Mucosa of descending colon (tissue), 3 donors: ENCODE measurements around the gene ABCB1. TPM values are rescaled to one million over a fixed set of nuclear protein-coding genes. Genes with fewer than 3 reads are reported as not detected.

ENCODE experiments used
- ATAC-seq: fragments of 200-7000 bp; cut with Tn5 transposase; one replicate; pipeline ENCODE4 v1.9.1; 2020; ENCODE audit warnings: mild to moderate bottlenecking, moderate library complexity
- DNase-seq, 3 donors: peaks; one replicate each; pipeline ENCODE4 v3.0.0-alpha.2; 2020
- H3K36me3 ChIP-seq: fragments of 200-600 bp; one replicate; pipeline ENCODE4 v1.8.0; 2021; ENCODE audit warnings: low read depth, mild to moderate bottlenecking
- H3K4me1 ChIP-seq: fragments of 200-600 bp; one replicate; pipeline ENCODE4 v1.8.0; 2021; ENCODE audit warnings: low read depth, mild to moderate bottlenecking
- H3K4me3 ChIP-seq: fragments of 200-600 bp; one replicate; pipeline ENCODE4 v1.8.0; 2021; ENCODE audit warnings: mild to moderate bottlenecking
- H3K9me3 ChIP-seq: fragments of 200-600 bp; one replicate; pipeline ENCODE4 v1.8.0; 2021; ENCODE audit warnings: mild to moderate bottlenecking
- CTCF ChIP-seq: fragments of 200-600 bp; IDR thresholded peaks from one replicate; pipeline ENCODE4 v1.8.0; 2022; ENCODE audit warnings: antibody characterized with exemption, mild to moderate bottlenecking
- intact Hi-C, 2 donors: fragments of 100-400 bp; cut with DNase I in 1 of 2; cut with micrococcal nuclease in 1 of 2; formaldehyde crosslinking; loops; one replicate each; pipeline versions ENCODE4 v1.11.0 to v1.11.1; 2022; cut with DNase I, micrococcal nuclease
- total RNA-seq, 3 donors: library from RNA; stranded (reverse); fragmentation: NEBNext Ultra II Directional in 2 of 3; extraction: Animal tissue kit (Norgen Biotek cat#: 25700) in 2 of 3; gene quantifications; one replicate each; pipeline versions ENCODE4 v1.2.1 to v1.2.4, GENCODE V29; 2021 to 2023
- donor health status: DM: no; HTN: no; CAD: no; lungs with moderate emphysema.
- donor health status: DM: no; HTN: no; CAD: no.
- donor health status: DM: no; HTN: yes; CAD: no.

Gene ABCB1
- total RNA-seq, 3 donors from 2014 or later: 76.5 to 226 (median 90.6) TPM

DNA sequence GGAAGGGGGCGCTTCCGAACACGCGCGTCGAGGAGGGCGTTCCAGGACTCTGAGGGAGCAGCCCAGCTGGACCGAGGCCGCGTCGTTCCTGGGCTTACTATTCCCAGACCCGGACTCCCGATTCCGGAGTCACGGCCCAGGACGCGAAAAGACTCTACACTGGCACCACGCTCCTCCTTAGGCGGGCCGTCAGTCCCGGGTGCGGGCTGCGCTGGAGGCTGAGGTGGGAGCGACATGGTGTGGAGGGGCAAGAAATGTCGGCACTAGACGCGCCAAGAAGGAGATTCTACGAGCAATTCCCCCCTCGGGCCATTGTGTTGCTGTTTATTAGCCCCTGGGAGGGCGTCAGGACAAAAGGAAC is 26.9 kb upstream of the ABCB1 start:
- TF ChIP-seq CTCF: no peak
- Histone ChIP-seq H3K4me1 (no peaks in the 10 kb centered on the region), H3K9me3 (no peaks in the 10 kb centered on the region), H3K36me3 (no peaks in the 10 kb centered on the region), H3K4me3 (no peak overlapping the region)
- intact Hi-C loops: no loop called here
- ATAC-seq (peak; percentile 14), DNase-seq (peak in 2 of 3 donors; percentile 54 to 56)

GRCh38 chr7:87625101-87625500 is 24.4 kb upstream of the ABCB1 start:
- Histone ChIP-seq H3K36me3 (no peaks in the 10 kb centered on the region), H3K4me1 (no peaks in the 10 kb centered on the region), H3K9me3 (no peaks in the 10 kb centered on the region), H3K4me3 (no peak overlapping the region)
- ATAC-seq (no peak), DNase-seq (no peak)
- intact Hi-C loops: no loop called here
- TF ChIP-seq CTCF: no peak

- ATAC-seq: no peak
- intact Hi-C loops: no loop called here
- Histone ChIP-seq H3K36me3 (no peaks in the 10 kb centered on the region), H3K4me3 (no peak overlapping the region), H3K4me1 (no peaks in the 10 kb centered on the region), H3K9me3 (no peaks in the 10 kb centered on the region)
- DNase-seq: no peak
- no peak for TF ChIP-seq CTCF
Measured at GRCh38 chr7:87624628-87625027, 23.9 kb upstream of the ABCB1 start.

DNA sequence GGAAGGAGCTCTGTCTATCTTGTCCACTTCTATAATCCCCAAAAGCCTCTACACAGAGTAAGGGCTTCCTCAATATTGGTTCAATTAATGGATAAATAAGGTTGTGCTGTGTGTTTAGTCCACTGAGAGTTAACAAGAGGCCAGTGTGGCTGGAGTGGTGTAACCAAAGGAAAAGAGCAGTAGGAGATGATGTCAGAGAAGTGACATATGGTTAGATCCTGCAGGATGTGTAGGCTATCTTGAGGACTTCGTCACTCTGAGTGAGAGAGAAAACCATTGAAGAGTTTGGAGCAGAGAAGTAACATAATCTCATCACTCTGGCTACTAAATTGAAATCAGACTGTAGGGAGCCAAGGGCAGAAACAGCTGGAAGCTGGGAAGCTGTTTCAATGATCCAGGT is 14.5 kb upstream of the ABCB1 start:
- Histone ChIP-seq H3K9me3 (no peaks in the 10 kb centered on the region), H3K36me3 (no peaks in the 10 kb centered on the region), H3K4me3 (no peak overlapping the region), H3K4me1 (no peaks in the 10 kb centered on the region)
- TF ChIP-seq CTCF: no peak
- no peak for DNase-seq
- intact Hi-C loops: no loop called here
- no peak for ATAC-seq

GRCh38 chr7:87609916-87610315 is 9.2 kb upstream of the ABCB1 start:
- intact Hi-C loops: no loop called here
- DNase-seq (no peak), ATAC-seq (no peak)
- H3K4me3 ChIP-seq: no peak overlapping the region
- no peak for TF ChIP-seq CTCF
- H3K36me3 ChIP-seq: no peaks in the 10 kb centered on the region
- H3K4me1 ChIP-seq: no peaks in the 10 kb centered on the region
- no peaks in the 10 kb centered on the region for H3K9me3 ChIP-seq

DNA sequence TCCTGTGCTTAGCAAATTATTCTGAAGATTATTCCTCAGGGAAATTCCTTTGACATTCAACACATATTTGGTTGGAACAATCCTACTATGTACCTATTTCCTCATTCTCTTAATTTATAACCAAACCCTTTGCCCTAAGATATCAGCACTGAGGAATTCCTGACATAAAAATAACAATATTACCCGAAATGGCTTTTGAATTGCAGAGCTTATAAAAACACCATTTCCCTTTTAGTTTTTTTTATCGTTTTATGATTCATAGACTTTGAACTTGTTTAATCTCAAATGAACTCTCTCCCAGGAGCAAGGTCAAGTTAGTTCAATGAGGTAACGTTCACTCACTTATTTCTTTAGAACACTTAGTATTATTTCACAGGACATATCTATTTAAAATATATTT is 7.7 kb upstream of the ABCB1 start:
- TF ChIP-seq CTCF: no peak
- intact Hi-C loops: no loop called here
- peak; percentile 89 for ATAC-seq
- no peaks in the 10 kb centered on the region for H3K36me3 ChIP-seq
- H3K4me3 ChIP-seq: no peak overlapping the region
- no peaks in the 10 kb centered on the region for H3K9me3 ChIP-seq
- H3K4me1 ChIP-seq: no peaks in the 10 kb centered on the region
- DNase-seq: no peak
